OCI-LY3 (cell line): ENCODE data around the gene ZEB2.

ENCODE experiments used
- EZH2phosphoT487 ChIP-seq: fragments of 200-600 bp; shearing (Covaris generic); IDR thresholded peaks from 2 replicates; pipeline ENCODE4 v1.6.1; 2018; ENCODE audit warnings: antibody characterized with exemption, mixed run types, low read depth
- TF ChIP-seq, protein P1 (sequence below): fragments of 200-600, 300-600 bp; sonication (generic); IDR thresholded peaks from 2 replicates; pipeline ENCODE4 v1.5.1; 2014; ENCODE audit warnings: antibody characterized with exemption, low read length, low read depth

GRCh38 chr2:144453486-144454158 is 66.3 kb downstream of the ZEB2 start:
- TF ChIP-seq, protein P1, sequence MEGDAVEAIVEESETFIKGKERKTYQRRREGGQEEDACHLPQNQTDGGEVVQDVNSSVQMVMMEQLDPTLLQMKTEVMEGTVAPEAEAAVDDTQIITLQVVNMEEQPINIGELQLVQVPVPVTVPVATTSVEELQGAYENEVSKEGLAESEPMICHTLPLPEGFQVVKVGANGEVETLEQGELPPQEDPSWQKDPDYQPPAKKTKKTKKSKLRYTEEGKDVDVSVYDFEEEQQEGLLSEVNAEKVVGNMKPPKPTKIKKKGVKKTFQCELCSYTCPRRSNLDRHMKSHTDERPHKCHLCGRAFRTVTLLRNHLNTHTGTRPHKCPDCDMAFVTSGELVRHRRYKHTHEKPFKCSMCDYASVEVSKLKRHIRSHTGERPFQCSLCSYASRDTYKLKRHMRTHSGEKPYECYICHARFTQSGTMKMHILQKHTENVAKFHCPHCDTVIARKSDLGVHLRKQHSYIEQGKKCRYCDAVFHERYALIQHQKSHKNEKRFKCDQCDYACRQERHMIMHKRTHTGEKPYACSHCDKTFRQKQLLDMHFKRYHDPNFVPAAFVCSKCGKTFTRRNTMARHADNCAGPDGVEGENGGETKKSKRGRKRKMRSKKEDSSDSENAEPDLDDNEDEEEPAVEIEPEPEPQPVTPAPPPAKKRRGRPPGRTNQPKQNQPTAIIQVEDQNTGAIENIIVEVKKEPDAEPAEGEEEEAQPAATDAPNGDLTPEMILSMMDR = no peak
- no peak for TF ChIP-seq EZH2phosphoT487
